ENCODE results near the gene ATAD3C. TPM values are rescaled to one million over a fixed set of nuclear protein-coding genes. Genes with fewer than 3 reads are reported as not detected.
"Not testable (repeated sequence)": the region's sequence is repeated elsewhere in the genome, so short reads cannot be mapped to it uniquely, and the experiment has no call there.

Gene ATAD3C
- total RNA-seq, 3 donors from 2014 or later, result 0.33 to 1.1 (median 0.74) TPM

DNA sequence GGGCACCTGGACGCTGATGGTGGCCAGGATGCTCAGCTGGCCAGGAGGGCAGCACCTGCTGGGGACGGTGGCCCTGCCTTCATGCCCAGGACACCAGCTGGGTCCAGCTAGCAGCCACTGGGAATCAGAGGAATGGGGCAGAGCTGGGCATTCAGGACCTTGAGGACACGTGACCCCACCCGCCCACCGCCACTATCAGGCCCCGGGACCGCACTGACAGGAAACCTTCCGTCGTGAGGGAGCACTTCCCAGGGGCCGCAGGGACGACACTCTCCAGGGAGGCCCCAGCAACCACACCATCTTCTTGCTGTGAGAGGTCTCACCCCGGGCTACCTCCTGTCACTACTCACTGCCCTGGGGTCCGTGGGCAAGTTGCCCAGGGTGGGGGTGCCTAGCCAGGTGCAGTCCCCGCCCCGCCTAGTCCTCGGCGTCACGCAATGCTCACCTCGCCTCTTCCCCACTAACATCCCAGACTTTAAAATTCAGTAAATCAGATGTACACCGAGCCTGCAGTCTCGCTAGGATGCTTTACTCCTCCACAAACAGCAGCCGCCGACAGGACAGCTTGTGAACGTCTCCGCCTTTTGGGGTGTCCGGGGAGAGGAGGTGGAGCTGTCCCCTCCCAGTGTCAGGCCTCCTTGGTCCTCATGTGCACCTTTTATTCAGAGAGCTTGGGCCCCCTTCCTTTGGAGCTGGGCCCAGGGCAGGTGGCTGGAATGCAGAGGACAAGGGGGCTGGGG, 9.1 kb upstream of the ATAD3C start:
- H3K36me3 Mint-ChIP-seq (ENCODE audit: insufficient read depth), result no peaks in the 10 kb centered on the region
- peaks cover 3% of the 10 kb centered on the region for H3K4me1 Mint-ChIP-seq (ENCODE audit: low read depth)
- no peak for DNase-seq
- H3K27me3 Mint-ChIP-seq (ENCODE audit: low read depth), result peaks cover 24% of the 10 kb centered on the region
- no peaks in the 10 kb centered on the region for H3K9me3 Mint-ChIP-seq
- ATAC-seq, result no peak
- H3K4me3 Mint-ChIP-seq, result no peak overlapping the region

DNA sequence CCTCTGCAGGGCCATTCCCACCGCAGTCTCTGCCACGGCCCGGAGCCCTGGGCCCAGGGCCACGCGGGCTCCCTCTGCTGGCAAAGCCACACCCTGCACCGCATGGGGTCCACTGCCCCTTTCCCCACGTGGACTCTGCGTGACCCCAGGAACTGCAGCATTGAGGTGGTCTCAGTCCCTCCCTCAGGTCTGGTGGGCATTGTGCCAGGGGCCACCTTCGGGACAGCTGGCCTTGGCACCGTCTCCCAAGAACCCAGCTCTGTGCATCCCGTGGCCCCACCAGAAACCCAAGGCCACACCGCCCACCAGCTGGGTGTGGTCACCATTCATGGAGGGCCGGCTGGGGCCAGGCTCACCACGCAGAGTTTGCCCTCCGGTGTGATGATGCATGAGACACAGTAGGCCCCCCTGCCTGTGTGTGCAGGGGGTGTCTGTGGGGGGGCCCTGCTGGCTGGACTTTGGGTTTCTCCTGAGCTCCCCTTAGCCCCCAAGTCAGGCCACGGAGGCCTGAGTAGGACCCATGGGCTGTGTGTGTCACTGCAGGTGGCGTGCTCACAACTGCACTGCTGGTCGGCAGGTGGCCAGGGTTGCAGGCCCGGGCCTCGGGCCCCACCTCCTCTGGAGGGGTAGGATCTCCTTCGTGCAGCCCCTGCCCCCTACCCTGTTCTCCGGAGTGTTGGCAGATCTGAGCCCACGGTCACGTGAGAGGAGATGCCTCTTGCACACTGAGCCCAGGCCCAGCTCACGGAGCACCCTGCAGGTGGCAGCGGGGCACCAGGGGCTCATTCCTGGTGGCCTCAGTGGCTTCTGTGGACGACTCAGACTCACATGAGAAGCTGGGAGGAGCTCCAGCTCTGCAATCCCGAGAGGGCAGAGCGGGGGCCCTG, 8.2 kb upstream of the ATAD3C start:
- peak; percentile 87 to 88 for ATAC-seq
- Mint-ChIP-seq H3K4me1 (ENCODE audit: low read depth) (peaks cover 2% of the 10 kb centered on the region), H3K36me3 (ENCODE audit: insufficient read depth) (no peaks in the 10 kb centered on the region), H3K27me3 (ENCODE audit: low read depth) (peaks cover 23% of the 10 kb centered on the region), H3K9me3 (no peaks in the 10 kb centered on the region), H3K4me3 (no peak overlapping the region)
- peak; percentile 58 for DNase-seq

DNA sequence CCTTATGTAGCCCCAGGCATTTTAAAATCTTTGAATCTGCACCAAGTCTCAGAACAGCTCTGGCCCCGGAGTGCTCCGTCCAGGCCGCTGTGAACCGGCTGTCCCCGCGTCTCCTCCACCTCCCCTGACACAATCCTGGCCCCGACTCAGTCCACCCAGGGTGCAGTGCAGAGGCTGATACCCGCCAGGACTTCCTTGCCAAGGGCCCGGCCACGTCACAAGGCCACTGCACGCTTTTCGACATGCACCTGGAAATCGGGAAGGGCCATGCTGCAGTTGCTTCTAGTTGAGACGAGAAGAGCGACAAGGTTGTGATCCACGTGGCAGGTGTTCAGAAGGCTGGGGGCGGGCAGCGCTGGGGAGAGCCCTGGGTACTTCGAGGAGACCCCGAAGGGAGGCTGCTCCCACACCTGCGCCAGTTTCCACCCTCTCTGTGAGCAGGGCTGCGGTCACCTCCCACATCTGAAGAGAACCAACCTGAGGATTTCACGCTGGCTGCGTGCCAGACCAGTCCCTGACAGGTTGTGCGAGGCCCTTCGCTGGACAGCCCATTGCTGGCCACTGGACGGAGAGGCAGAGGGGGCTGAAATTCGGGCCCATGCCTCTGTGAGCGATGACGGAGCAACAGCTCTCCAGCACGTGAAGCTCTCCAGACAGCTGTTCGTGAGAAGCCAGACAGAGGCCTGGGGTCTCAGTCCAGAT, 7.3 kb upstream of the ATAD3C start:
- Mint-ChIP-seq H3K9me3 (no peaks in the 10 kb centered on the region), H3K27me3 (ENCODE audit: low read depth) (peaks cover 20% of the 10 kb centered on the region), H3K4me1 (ENCODE audit: low read depth) (no peaks in the 10 kb centered on the region), H3K4me3 (no peak overlapping the region), H3K36me3 (ENCODE audit: insufficient read depth) (no peaks in the 10 kb centered on the region)
- DNase-seq (no peak), ATAC-seq (no peak)

DNA sequence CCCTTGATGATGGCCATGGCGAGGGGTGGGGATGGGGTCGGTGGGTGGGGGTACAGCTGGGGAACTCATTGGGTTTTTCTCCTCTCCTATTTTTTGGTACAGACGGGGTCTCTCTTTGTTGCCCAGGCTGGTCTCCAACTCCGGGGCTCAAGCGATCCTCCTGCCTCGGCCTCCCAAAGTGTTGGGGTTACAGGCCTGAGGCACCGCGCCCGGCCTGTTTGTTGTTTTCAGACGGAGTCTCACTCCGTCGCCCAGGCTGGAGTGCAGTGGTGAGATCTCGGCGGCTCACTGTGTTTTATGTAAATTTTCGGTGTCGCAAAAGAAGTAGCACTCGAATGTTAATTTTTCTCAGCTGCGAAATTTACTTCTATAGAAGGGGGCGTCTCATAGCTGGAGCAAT, 2.9 kb upstream of the ATAD3C start:
- not testable (repeated sequence) for H3K27me3 Mint-ChIP-seq (ENCODE audit: low read depth); H3K36me3 Mint-ChIP-seq (ENCODE audit: insufficient read depth); H3K4me3 Mint-ChIP-seq; H3K4me1 Mint-ChIP-seq (ENCODE audit: low read depth); H3K9me3 Mint-ChIP-seq; ATAC-seq; DNase-seq

DNA sequence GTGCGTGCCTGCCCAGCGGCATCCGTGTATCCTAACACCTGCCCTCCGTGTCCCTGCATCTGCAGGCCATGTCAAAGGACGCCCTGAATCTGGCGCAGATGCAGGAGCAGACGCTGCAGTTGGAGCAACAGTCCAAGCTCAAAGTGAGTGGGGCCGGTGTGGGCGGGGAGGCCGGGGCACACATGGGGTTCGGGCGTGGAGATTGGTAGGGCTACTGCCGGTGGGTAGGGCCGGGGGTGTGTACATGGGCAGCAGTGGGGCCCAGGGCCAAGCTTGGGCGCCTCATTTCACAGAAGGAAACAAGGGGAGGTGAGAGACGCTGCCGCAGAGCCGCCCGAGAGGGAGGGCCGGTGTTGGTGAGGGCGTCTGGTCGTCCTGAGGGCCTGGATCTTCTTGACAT, 1.1 kb downstream of the ATAD3C start:
- H3K9me3 Mint-ChIP-seq; ATAC-seq; H3K4me3 Mint-ChIP-seq; H3K27me3 Mint-ChIP-seq (ENCODE audit: low read depth); H3K36me3 Mint-ChIP-seq (ENCODE audit: insufficient read depth); H3K4me1 Mint-ChIP-seq (ENCODE audit: low read depth); DNase-seq: not testable (repeated sequence)

DNA sequence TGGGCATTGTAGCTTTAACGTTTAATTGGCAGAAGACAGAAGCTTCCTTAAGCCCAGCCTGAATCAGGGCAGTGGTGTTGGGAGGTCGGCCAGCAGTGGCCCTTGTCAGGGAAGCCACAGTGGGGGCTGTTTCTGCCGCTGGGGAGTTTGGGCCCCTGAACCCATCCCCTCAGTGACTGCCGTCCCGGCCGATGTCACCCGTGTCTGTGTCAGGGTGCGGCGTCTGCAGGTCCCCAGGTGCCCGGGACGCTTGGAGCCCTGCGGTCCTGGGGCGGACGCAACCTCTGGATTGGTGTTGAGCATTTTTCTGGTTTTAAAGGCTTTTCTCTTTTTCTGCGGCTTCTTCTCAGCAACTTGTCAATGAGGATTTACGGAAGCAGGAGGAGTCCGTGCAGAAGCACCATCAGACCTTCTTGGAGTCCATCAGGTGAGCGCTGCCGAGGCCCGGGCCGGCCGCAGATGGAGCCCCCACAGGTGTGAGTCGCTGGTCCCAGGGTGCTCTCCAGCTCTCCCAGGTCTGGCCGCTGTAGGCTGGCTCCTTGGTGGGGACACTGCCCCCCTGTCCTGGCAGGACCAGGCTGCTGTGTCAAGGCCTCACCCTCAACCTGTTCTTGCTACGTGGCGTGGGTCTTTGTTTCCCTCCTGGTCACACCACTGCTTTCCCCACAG, 2.3 kb downstream of the ATAD3C start:
- H3K4me3 Mint-ChIP-seq, result no peak overlapping the region
- no peaks in the 10 kb centered on the region for H3K4me1 Mint-ChIP-seq (ENCODE audit: low read depth)
- no peak for DNase-seq
- H3K36me3 Mint-ChIP-seq (ENCODE audit: insufficient read depth), result no peaks in the 10 kb centered on the region
- H3K27me3 Mint-ChIP-seq (ENCODE audit: low read depth), result no peaks in the 10 kb centered on the region
- no peak for ATAC-seq
- no peaks in the 10 kb centered on the region for H3K9me3 Mint-ChIP-seq

DNA sequence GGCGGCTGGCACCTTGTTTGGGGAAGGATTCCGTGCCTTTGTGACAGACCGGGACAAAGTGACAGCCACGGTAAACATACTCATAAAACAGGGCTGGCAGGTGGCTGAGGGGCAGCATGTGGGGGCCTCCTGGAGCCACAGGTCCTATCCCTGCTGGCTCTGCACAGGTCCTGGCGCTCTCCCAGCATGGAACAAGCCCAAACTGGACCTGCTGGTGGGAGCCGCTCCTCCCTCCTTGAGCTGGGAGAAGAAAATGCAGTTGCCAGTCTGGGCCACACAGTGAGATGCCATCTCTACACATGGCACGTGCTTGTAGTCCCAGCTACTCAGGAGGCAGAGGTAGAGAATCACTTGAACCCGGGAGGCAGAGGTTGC, 2.9 kb downstream of the ATAD3C start:
- H3K27me3 Mint-ChIP-seq (ENCODE audit: low read depth); H3K4me3 Mint-ChIP-seq; H3K9me3 Mint-ChIP-seq; H3K36me3 Mint-ChIP-seq (ENCODE audit: insufficient read depth); H3K4me1 Mint-ChIP-seq (ENCODE audit: low read depth); ATAC-seq; DNase-seq: not testable (repeated sequence)

DNA sequence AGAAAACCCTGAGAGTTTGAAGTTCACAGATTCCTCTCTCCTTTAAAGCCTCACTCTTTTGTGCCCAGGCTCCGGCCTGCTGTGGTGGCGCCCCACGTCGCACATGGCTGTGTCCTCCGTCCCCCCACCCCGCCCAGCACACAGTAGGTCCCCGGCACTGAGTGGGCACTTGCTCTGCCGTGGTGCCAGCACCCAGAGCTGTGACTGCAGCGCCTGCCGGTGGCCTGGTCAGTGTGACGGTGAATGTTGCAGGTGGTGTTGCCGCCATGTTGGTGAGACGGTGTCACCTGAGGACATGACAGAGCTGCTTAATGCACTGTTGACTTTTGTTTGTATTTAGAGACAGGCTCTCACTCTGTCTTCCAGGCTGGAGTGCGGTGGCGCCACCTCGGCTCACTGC, 3.4 kb downstream of the ATAD3C start:
- ATAC-seq (no peak), DNase-seq (no peak)
- Mint-ChIP-seq H3K27me3 (ENCODE audit: low read depth) (no peaks in the 10 kb centered on the region), H3K4me3 (no peak overlapping the region), H3K4me1 (ENCODE audit: low read depth) (no peaks in the 10 kb centered on the region), H3K36me3 (ENCODE audit: insufficient read depth) (no peaks in the 10 kb centered on the region), H3K9me3 (no peaks in the 10 kb centered on the region)

DNA sequence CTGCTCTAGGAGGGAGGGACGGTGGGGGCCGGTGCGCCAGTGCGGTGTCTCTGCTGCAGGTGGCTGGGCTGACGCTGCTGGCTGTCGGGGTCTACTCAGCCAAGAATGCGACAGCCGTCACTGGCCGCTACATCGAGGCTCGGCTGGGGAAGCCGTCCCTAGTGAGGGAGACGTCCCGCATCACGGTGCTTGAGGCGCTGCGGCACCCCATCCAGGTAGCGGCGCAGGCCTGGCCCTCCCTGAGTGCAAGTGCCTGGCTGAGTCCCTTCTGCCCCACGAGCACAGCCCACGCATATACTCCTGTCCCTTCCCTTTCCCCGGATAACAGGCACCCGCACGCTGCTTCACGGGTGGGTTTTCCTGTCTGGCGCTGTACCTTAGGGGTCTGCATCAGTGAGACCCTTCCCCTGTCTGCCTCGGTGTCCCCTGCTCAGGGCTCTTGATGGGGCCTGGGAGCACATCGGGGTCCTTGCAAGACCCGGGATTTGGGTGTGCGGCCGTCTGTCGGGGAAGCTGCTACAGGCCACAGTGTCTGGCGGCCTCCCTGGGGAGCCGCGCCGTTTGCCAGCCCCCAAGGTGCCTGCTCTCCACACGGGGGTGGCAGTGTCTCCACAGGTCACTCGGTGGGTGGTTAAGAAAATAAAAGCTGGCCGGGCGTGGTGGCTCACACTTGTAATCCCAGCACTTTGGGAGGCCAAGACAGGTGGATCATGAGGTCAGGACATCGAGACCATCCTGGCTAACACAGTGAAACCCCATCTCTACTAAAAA, 5.0 kb downstream of the ATAD3C start:
- not testable (repeated sequence) for H3K36me3 Mint-ChIP-seq (ENCODE audit: insufficient read depth); H3K27me3 Mint-ChIP-seq (ENCODE audit: low read depth); H3K9me3 Mint-ChIP-seq; DNase-seq; H3K4me1 Mint-ChIP-seq (ENCODE audit: low read depth); ATAC-seq; H3K4me3 Mint-ChIP-seq

DNA sequence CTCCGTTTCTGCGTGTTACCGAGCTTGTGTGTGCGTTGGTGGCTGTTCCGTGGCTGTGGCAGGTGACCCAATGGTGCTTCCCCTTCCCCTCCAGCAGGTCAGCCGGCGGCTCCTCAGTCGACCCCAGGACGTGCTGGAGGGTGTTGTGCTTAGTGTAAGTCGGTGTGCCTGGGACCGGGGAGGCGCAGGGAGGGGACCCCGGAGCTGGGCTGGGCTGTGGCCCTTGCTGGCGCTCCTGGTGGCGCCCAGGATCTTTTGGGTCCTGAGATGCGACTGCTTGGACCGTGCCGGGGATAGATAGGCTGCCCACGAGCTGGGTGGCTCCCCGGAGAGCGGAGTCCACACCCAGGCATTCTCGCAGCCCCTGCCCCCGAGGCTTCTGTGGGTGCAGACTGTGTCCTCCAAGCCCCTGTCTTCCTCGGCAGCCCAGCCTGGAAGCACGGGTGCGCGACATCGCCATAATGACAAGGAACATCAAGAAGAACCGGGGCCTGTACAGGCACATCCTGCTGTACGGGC, 5.9 kb downstream of the ATAD3C start:
- no peaks in the 10 kb centered on the region for H3K27me3 Mint-ChIP-seq (ENCODE audit: low read depth)
- no peak overlapping the region for H3K4me3 Mint-ChIP-seq
- no peaks in the 10 kb centered on the region for H3K36me3 Mint-ChIP-seq (ENCODE audit: insufficient read depth)
- ATAC-seq, result no peak
- DNase-seq, result no peak
- no peaks in the 10 kb centered on the region for H3K9me3 Mint-ChIP-seq
- H3K4me1 Mint-ChIP-seq (ENCODE audit: low read depth), result no peaks in the 10 kb centered on the region

DNA sequence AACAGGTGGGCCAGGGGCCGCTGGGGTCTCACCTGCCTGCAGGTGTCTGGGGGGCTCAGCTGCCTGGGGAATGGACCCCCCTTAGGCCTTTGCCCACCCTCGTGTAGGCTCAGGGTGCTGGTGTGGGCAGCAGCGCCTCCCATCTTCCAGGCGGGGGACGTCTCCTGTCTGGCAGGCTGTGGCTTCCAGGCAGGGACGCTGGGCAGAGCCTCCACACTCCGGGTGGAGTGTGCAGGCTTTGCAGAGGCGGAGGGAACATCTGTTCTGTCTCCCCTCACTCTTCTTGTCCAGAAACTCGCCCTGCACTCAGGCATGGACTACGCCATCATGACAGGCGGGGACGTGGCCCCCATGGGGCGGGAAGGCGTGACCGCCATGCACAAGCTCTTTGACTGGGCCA, 6.4 kb downstream of the ATAD3C start:
- H3K36me3 Mint-ChIP-seq (ENCODE audit: insufficient read depth); H3K27me3 Mint-ChIP-seq (ENCODE audit: low read depth); H3K9me3 Mint-ChIP-seq; ATAC-seq; H3K4me1 Mint-ChIP-seq (ENCODE audit: low read depth); DNase-seq; H3K4me3 Mint-ChIP-seq: not testable (repeated sequence)

DNA sequence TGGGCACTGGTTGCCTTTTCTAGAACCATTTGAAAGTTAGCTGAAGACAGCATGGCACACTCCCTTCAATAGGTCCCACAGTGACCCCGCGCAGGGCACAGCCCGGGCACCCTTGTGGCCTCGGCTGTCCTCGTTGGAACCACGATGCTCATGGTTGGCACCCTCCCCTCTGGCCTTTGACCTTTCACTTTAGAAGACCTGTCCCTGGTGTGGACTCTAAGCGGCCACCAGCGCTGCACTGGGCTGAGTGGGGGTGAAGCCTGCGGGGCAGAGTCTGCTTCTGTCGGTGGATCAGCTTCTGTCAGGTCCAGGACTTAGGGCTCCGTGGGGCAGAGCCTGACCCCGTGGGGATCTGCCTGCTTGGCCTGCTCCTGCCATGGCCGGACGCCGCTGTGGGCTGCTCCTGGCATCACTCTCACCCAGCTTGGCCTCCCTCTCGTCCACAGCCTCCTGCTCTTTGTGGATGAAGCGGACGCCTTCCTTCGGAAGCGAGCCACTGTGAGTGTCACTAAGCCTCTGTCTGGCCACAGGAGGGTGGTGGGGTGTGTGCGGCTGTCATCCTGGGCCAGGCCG, 7.3 kb downstream of the ATAD3C start:
- H3K36me3 Mint-ChIP-seq (ENCODE audit: insufficient read depth); H3K9me3 Mint-ChIP-seq; ATAC-seq: not testable (repeated sequence)

DNA sequence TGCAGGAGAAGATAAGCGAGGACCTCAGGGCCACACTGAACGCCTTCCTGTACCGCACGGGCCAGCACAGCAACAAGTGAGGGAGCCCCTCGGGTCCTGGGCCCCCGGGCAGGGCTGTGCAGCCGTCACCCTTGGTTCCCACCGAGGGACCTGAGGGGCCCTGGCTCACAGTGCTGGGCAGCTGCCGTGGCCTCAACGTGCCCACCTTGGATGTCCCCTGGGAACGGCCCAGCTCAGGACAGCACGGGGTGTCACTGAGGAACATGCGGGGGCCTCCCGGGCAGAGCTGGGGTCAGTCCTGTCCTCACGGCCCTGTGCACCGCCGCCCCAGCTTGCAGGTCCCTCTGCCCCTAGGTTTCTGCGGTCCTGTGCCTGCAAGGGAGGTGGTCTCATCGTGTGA, 9.7 kb downstream of the ATAD3C start:
- H3K4me1 Mint-ChIP-seq (ENCODE audit: low read depth), result not testable (repeated sequence)

More for the DNA sequence above, 7.3 kb downstream of the ATAD3C start:
- not testable (repeated sequence) for H3K27me3 Mint-ChIP-seq (ENCODE audit: low read depth); H3K4me3 Mint-ChIP-seq; H3K4me1 Mint-ChIP-seq (ENCODE audit: low read depth); DNase-seq

More for the DNA sequence above, 9.7 kb downstream of the ATAD3C start:
- H3K4me3 Mint-ChIP-seq; H3K36me3 Mint-ChIP-seq (ENCODE audit: insufficient read depth); H3K27me3 Mint-ChIP-seq (ENCODE audit: low read depth); H3K9me3 Mint-ChIP-seq; ATAC-seq; DNase-seq: not testable (repeated sequence)
